Keratinocyte (primary cell): ENCODE measurements around the gene CC2D2B. TPM values are rescaled to one million over a fixed set of nuclear protein-coding genes. Genes with fewer than 3 reads are reported as not detected.

Source experiments
- DNase-seq: peaks from one replicate; pipeline ENCODE4 v3.0.0-alpha.2; 2011; ENCODE audit warnings: low read depth, missing footprints, low spot score
- FAIRE-seq: peaks from 2 replicates; lab custom pipeline; 2011; peaks lifted over from hg19 to GRCh38; lab: Jason Lieb, UNC
- H2AFZ ChIP-seq: 2 replicates; pipeline ENCODE4 v1.6.0; 2012; ENCODE audit warnings: low read length, control low read depth, inconsistent platforms; ENCODE audit not compliant: control insufficient read depth
- H3K27ac ChIP-seq: 2 replicates; pipeline ENCODE4 v1.5.1; 2011; ENCODE audit warnings: low read length; ENCODE audit not compliant: control insufficient read depth, insufficient read depth
- H3K27me3 ChIP-seq: 3 replicates; pipeline ENCODE4 v1.6.0; 2011; ENCODE audit warnings: low read length; ENCODE audit not compliant: control insufficient read depth, insufficient read depth; ENCODE audit errors: extremely low read depth
- H3K36me3 ChIP-seq, 2 experiments: 2 replicates in 1 of 2; 3 replicates in 1 of 2; pipeline ENCODE4 v1.5.1; 2011; ENCODE audit warnings: low read length in 2 of 2, mild to moderate bottlenecking in 1 of 2; ENCODE audit not compliant: control insufficient read depth in 2 of 2, insufficient read depth in 2 of 2; ENCODE audit errors: extremely low read depth in 1 of 2
- H3K4me1 ChIP-seq: 3 replicates; pipeline ENCODE4 v1.5.1; 2011; ENCODE audit warnings: low read length; ENCODE audit not compliant: control insufficient read depth, insufficient read depth; ENCODE audit errors: extremely low read depth
- H3K4me2 ChIP-seq: 3 replicates; pipeline ENCODE4 v1.6.0; 2011; ENCODE audit warnings: low read depth, low read length; ENCODE audit not compliant: control insufficient read depth, insufficient read depth; ENCODE audit errors: extremely low read depth
- H3K4me3 ChIP-seq, 3 experiments: fragments of 200-600 bp in 1 of 3; sonication (generic) in 1 of 3; 2 replicates in 2 of 3; 3 replicates in 1 of 3; pipeline ENCODE4 v1.5.1; 2011 to 2016; ENCODE audit warnings: low read length in 3 of 3, mild to moderate bottlenecking in 3 of 3, control low read depth in 2 of 3, inconsistent platforms in 1 of 3, low read depth in 1 of 3, mixed read lengths in 1 of 3, mixed run types in 1 of 3, moderate library complexity in 1 of 3; ENCODE audit not compliant: control insufficient read depth in 2 of 3, insufficient read depth in 2 of 3; ENCODE audit errors: extremely low read depth in 1 of 3
- H3K79me2 ChIP-seq: 2 replicates; pipeline ENCODE4 v1.6.0; 2012; ENCODE audit warnings: low read length; ENCODE audit not compliant: control insufficient read depth, insufficient read depth
- H3K9ac ChIP-seq: 3 replicates; pipeline ENCODE4 v1.6.0; 2011; ENCODE audit warnings: low read length; ENCODE audit not compliant: control insufficient read depth, insufficient read depth; ENCODE audit errors: extremely low read depth
- H3K9me1 ChIP-seq: 3 replicates; pipeline ENCODE4 v1.6.0; 2011; ENCODE audit warnings: low read length; ENCODE audit not compliant: control insufficient read depth, insufficient read depth; ENCODE audit errors: extremely low read depth
- H3K9me3 ChIP-seq: 2 replicates; pipeline ENCODE4 v1.5.1; 2012; ENCODE audit warnings: low read depth, low read length; ENCODE audit not compliant: control insufficient read depth
- H4K20me1 ChIP-seq: 3 replicates; pipeline ENCODE4 v1.6.0; 2011; ENCODE audit warnings: low read length; ENCODE audit not compliant: control insufficient read depth, insufficient read depth; ENCODE audit errors: extremely low read depth
- CTCF ChIP-seq, 3 experiments: IDR thresholded peaks in 1 of 3; conservative IDR thresholded peaks in 1 of 3; optimal IDR thresholded peaks in 1 of 3; 2 replicates in 2 of 3; 3 replicates in 1 of 3; pipeline versions ENCODE3 to v1.5.1; 2011; ENCODE audit warnings: low read length in 3 of 3, mild to moderate bottlenecking in 3 of 3, moderate library complexity in 2 of 3, control low read depth in 1 of 3, inconsistent platforms in 1 of 3; ENCODE audit not compliant: insufficient read depth in 2 of 3; ENCODE audit errors: extremely low read depth in 1 of 3
- EZH2 ChIP-seq: IDR thresholded peaks from one replicate; pipeline ENCODE4 v1.6.1; 2012; ENCODE audit warnings: inconsistent platforms, mild to moderate bottlenecking, low read length, moderate library complexity
- dilution Hi-C: fragments of 300-500 bp; cut with MboI; formaldehyde crosslinking; loops from one replicate; pipeline ENCODE4 v1.7.0; 2020; ENCODE audit warnings: low sequenced_read_pairs; ENCODE audit not compliant: extremely low pct_ligation_motif_present
- polyA plus RNA-seq, 5 experiments: library from polyadenylated mRNA; depleted of rRNA in 3 of 5; stranded (reverse) in 3 of 5; stranded (forward) in 1 of 5; unstranded in 1 of 5; fragments of >200 nt; gene quantifications; 1 replicate in 1 of 5; 2 replicates in 3 of 5; 3 replicates in 1 of 5; pipeline versions ENCODE4 v1.2.1 to v1.2.3, GENCODE V29; 2011 to 2012; ENCODE audit warnings: missing spikeins in 2 of 5, low read depth in 1 of 5, low replicate concordance in 1 of 5

Gene CC2D2B
- polyA plus RNA-seq, 1 donor (not counting 4 experiments of a cell fraction or from before 2014, with no cell fraction given): 0.10 TPM

- H3K9me3 ChIP-seq: no peaks in the 10 kb centered on the region
- H3K36me3 ChIP-seq: no peaks in the 10 kb centered on the region
- no peak overlapping the region for H3K27ac ChIP-seq
- FAIRE-seq (no peak), DNase-seq (no peak)
- peaks cover 6% of the 10 kb centered on the region for H3K4me1 ChIP-seq
- no peaks in the 10 kb centered on the region for H3K27me3 ChIP-seq
- no peak overlapping the region for H3K4me2 ChIP-seq
- H2AFZ ChIP-seq: no peak overlapping the region
- no peaks in the 10 kb centered on the region for H4K20me1 ChIP-seq
- no peaks in the 10 kb centered on the region for H3K9me1 ChIP-seq
- H3K4me3 ChIP-seq: no peak overlapping the region
- dilution Hi-C loops: no loop called here
- H3K79me2 ChIP-seq: no peaks in the 10 kb centered on the region
- TF ChIP-seq EZH2: no peak
- TF ChIP-seq CTCF (optimal IDR thresholded peaks at IDR 0.05 in 1 of 3, IDR thresholded peaks at IDR 0.05 in 1 of 3, conservative IDR thresholded peaks at IDR 0.05 in 1 of 3; ENCODE audit: extremely low read depth in 1 of 3, insufficient read depth in 2 of 3, low read length in 3 of 3): no peak
- H3K9ac ChIP-seq: no peak overlapping the region
Observed at GRCh38 chr10:96074776-96075175, 167.0 kb downstream of the CC2D2B start.

- Histone ChIP-seq H3K4me1 (peaks cover 6% of the 10 kb centered on the region), H3K9me3 (no peaks in the 10 kb centered on the region), H3K27me3 (no peaks in the 10 kb centered on the region), H3K4me2 (no peak overlapping the region), H3K4me3 (no peak overlapping the region), H3K27ac (no peak overlapping the region), H3K36me3 (no peaks in the 10 kb centered on the region), H4K20me1 (no peaks in the 10 kb centered on the region), H3K9me1 (no peaks in the 10 kb centered on the region), H3K9ac (no peak overlapping the region), H2AFZ (no peak overlapping the region), H3K79me2 (no peaks in the 10 kb centered on the region)
- TF ChIP-seq EZH2 (no peak), CTCF (optimal IDR thresholded peaks at IDR 0.05 in 1 of 3, IDR thresholded peaks at IDR 0.05 in 1 of 3, conservative IDR thresholded peaks at IDR 0.05 in 1 of 3; ENCODE audit: extremely low read depth in 1 of 3, insufficient read depth in 2 of 3, low read length in 3 of 3) (no peak)
- DNase-seq: no peak
- dilution Hi-C loops: no loop called here
- no peak for FAIRE-seq
Observed at GRCh38 chr10:96075977-96076376, 168.2 kb downstream of the CC2D2B start.
